Measurements from ENCODE around the gene SEC24C.

SEC24C gene

DNA sequence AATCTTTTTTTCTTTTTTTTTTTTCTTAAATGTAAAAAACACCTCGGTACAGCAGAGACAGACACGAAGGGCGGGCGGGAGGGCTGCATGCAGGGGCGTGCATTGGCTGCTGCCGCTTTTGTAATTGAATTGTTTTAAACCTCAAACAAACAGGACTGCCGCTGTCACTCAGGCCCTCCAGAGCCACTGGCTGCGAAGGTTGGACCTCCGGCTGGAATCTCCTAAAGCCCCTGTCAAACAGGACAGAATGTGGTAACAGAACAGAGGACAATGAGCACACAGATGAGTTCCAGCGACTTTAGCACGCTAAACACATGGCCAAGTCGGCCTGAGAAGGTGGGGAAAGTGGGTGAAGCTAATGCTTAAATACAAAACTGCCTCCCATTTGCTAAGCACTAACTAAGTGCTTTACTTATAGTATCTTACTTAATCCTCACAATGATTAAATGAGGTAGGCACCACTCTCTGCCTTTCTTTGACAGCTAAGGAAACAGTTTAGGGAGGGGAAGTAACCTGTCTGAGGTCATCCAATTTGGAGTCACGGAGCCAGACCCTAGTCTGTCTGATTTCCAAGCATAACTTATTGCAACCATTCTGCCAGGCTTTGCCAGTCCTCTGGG is 70.2 kb downstream of the SEC24C start:
- DNase-seq: no peak

DNA sequence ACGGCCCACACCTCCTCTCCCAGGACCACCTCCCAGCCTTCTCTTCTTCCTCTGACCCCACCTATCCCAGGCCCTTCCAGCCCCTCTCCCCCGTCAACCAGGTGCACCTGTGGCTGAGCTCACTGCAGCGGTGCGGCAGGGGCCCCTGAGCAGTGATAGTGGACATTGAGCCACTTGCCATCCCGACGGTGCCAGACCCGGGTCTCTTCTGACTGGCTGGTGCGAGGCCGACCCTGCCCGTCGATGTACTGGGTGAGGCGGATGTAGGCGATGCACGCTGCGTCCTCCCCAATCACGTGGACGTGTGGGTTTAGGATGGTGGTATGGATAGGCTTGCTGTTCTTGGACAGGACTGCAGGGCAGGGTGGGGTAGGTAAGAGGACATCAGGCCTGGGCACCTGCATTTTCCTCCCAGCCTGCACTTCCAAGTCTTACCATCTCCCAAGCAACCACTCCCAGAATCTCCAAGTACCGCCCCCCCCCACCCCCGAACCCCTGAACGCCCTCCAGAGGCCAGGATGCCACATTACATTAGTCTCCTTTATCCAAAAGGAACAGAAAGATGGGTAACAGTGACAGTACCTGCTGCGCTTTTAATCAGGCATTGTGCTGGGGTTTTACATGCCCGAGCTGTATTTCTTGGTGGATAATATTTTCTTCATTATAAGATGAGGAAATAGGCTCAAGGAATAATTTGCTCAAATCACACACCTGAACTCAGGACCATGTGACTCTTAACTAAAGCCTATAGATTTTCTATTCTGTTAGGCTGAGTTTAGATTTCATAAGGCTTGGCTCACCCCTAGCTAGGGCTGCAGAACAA is 70.9 kb downstream of the SEC24C start:
- no peak for DNase-seq

DNA sequence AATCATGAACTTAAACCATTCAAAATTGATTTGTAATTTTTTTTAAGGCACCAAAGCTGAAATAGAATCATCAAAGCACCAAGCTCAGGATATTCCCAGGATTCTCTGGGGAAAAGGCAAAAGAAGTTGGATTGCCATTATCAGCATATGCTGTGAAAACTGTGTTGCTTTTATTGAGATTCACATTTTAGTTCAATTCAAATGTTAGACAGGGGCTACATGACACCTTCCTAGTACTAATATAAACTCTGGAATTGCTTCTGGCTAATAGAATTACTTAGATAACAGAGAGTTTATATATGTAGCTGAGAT is 71.5 kb downstream of the SEC24C start:
- DNase-seq: no peak

DNA sequence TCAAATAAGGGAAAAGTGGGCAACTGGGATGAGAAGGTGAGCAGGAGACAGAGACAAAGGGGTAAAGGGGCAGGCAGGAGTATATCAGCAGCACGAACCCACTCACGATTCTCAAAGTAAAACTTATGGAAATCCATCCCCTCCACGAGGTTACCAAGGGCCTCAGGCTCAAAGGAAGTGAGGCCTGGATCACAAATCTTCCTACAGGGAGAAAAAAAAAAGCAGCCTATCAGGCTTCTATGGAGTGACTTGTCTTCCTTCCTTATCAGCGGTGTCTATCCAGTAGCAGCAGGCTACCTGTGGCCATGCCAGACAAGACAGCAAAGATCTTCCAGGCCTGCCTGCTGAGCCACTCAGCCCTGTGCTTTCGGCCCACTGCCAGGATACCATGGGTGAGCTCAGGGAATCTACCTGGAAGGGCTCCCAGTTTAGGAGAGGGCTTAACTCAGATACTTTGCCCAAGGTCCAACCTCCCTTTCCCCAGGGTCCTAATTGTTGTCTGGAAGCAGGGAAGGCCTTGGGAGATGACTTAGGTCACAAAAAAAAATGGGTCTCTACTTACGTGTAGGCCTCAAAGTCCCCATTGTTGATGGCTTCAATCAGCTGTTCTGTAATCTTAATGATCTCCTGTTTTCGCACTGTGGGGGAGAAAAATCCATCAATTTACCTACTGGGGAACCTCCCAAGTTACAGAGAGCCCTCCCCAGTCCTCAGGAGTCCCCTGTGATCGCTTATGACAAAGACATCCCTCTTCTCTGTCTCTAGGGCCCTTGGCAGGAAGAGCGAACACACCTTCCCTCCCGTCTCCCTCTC is 73.0 kb downstream of the SEC24C start:
- no peak for DNase-seq

DNA sequence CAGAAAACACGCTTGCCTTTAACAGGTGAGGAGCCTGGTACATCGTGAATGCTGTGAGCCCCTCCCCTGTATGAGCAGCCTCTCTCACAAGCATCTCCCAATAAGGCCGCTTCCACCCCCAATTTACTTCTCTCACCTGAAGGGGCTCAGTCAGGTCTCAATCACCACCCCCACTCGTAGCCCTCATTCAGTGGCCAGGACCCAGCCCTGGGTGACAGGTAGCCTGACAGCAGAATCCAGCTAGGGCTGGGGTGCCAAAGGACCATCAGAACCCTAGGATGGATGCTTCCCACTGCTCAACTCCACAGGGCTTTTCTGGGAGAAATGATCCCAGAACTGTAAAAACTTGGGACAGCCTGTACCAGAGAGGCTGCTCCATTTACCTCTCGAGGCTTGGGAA is 73.7 kb downstream of the SEC24C start:
- DNase-seq: no peak

- DNase-seq: no peak
Measured at GRCh38 chr10:73818402-73818801, 74.2 kb downstream of the SEC24C start.

- DNase-seq: no peak
Measured at GRCh38 chr10:73819081-73819480, 74.9 kb downstream of the SEC24C start.

GRCh38 chr10:73819513-73820093 is 75.4 kb downstream of the SEC24C start:
- peak in 1 of 2 experiments; percentile 0 for DNase-seq
